ENCODE measurements around the gene TMEM125.
A peak's percentile ranks its signal among the peaks of the same experiment; 100 is the strongest.

TMEM125 gene

GRCh38 chr1:43235040-43235439 is 34.7 kb upstream of the TMEM125 start:
- no peaks in the 10 kb centered on the region for H3K4me1 ChIP-seq (ENCODE audit: control insufficient read depth, insufficient read depth, low read length)
- no peaks in the 10 kb centered on the region for H3K9me3 ChIP-seq (ENCODE audit: control insufficient read depth, insufficient read depth, low read length)
- no peaks in the 10 kb centered on the region for H3K36me3 ChIP-seq (ENCODE audit: control insufficient read depth, insufficient read depth, low read length)
- H3K27me3 ChIP-seq (ENCODE audit: control insufficient read depth, insufficient read depth, low read length) = no peaks in the 10 kb centered on the region
- no peak overlapping the region for H3K9ac ChIP-seq (ENCODE audit: low read depth, low read length)
- no peak overlapping the region for H3K4me3 ChIP-seq (ENCODE audit: low read depth, low read length)

DNA sequence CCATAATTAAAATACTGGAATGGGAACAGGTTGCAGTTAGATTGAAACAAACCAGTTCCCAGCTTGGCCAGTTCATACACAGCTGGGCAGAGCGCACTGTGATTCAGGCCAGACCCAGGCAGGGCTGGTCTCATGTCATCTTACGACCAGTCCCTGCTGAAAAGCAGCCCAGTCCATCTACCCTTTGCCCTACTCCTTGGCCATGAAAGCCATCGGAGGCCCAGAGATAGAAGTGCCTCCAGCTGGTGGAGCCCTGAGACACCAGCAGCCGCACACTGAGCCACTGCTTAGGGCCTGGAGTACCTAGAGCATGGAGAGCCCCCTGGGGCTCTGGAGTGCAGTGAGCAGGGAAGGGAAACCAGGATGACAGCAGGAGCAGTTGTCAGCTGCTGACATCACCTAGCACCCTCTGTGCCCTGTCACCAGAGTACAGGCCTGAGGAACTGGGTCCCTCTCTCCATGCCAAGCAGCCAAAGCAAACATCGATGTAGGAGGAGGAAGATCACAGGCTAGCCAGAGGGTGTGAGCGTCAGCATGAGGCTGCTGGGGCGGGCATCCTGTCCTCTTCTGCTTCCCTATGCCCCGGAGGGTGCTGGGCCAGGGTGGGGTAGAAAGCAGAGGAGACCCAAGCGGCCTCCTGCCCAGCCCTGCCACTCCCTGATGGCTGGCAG is 34.2 kb upstream of the TMEM125 start:
- Histone ChIP-seq H3K9me3 (ENCODE audit: control insufficient read depth, insufficient read depth, low read length) (no peaks in the 10 kb centered on the region), H3K9ac (ENCODE audit: low read depth, low read length) (no peak overlapping the region), H3K4me3 (ENCODE audit: low read depth, low read length) (no peak overlapping the region), H3K36me3 (ENCODE audit: control insufficient read depth, insufficient read depth, low read length) (no peaks in the 10 kb centered on the region), H3K4me1 (ENCODE audit: control insufficient read depth, insufficient read depth, low read length) (no peaks in the 10 kb centered on the region), H3K27me3 (ENCODE audit: control insufficient read depth, insufficient read depth, low read length) (no peaks in the 10 kb centered on the region)

- no peaks in the 10 kb centered on the region for H3K9me3 ChIP-seq (ENCODE audit: control insufficient read depth, insufficient read depth, low read length)
- no peaks in the 10 kb centered on the region for H3K4me1 ChIP-seq (ENCODE audit: control insufficient read depth, insufficient read depth, low read length)
- H3K36me3 ChIP-seq (ENCODE audit: control insufficient read depth, insufficient read depth, low read length) = no peaks in the 10 kb centered on the region
- no peaks in the 10 kb centered on the region for H3K27me3 ChIP-seq (ENCODE audit: control insufficient read depth, insufficient read depth, low read length)
- no peak overlapping the region for H3K4me3 ChIP-seq (ENCODE audit: low read depth, low read length)
- no peak overlapping the region for H3K9ac ChIP-seq (ENCODE audit: low read depth, low read length)
Observed at GRCh38 chr1:43237121-43237520, 32.7 kb upstream of the TMEM125 start.

DNA sequence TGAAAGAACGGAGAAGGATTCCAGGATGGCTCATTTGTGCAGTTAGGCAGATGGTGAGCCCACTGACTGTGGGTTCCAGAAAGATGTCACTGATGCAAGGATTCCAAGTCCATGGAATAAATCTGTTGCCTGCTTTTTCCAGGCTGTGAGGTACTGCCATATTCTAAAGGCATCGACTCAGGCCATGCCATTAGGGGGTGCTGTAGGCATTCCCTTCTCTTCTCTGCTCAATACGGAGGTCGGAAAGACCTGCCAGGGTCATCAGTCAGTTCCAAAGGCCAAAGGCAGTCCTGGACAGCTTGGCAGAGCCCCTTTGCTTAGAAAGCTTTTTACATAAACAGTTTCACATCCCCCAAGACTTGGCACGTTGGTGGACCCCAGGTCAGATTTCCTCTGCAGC is 31.7 kb upstream of the TMEM125 start:
- peak overlapping the region; percentile 41 for H3K9ac ChIP-seq (ENCODE audit: low read depth, low read length)
- H3K4me3 ChIP-seq (ENCODE audit: low read depth, low read length) = no peak overlapping the region
- no peaks in the 10 kb centered on the region for H3K36me3 ChIP-seq (ENCODE audit: control insufficient read depth, insufficient read depth, low read length)

DNA sequence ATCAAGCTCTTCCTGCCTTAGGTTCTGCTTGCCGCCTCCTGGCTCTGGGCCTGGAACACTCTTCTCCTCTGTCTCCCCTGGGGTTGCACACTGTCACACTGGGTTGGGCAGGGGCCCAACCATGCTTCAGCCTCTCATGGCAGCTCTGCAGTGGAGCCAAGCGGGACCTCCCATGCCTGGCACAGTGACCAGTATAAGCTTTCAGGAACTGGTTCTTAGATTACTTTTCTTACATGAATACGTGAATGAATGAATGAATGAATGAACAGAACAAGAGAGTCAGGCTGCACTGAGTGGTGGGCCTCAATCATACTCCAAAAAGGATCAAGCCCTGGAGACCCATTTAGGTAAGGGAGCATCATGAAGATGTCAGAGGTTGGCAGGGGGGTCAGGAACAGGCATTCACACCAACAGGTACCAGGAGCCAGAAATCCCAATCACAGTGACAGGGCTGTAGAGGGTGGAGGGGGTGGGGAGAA is 30.8 kb upstream of the TMEM125 start:
- no peaks in the 10 kb centered on the region for H3K27me3 ChIP-seq (ENCODE audit: control insufficient read depth, insufficient read depth, low read length)
- no peak overlapping the region for H3K4me3 ChIP-seq (ENCODE audit: low read depth, low read length)
- no peaks in the 10 kb centered on the region for H3K9me3 ChIP-seq (ENCODE audit: control insufficient read depth, insufficient read depth, low read length)
- no peaks in the 10 kb centered on the region for H3K4me1 ChIP-seq (ENCODE audit: control insufficient read depth, insufficient read depth, low read length)
- no peak overlapping the region for H3K9ac ChIP-seq (ENCODE audit: low read depth, low read length)
- H3K36me3 ChIP-seq (ENCODE audit: control insufficient read depth, insufficient read depth, low read length) = no peaks in the 10 kb centered on the region

More for the DNA sequence above, 31.7 kb upstream of the TMEM125 start:
- Histone ChIP-seq H3K27me3 (ENCODE audit: control insufficient read depth, insufficient read depth, low read length) (no peaks in the 10 kb centered on the region), H3K4me1 (ENCODE audit: control insufficient read depth, insufficient read depth, low read length) (no peaks in the 10 kb centered on the region), H3K9me3 (ENCODE audit: control insufficient read depth, insufficient read depth, low read length) (no peaks in the 10 kb centered on the region)

DNA sequence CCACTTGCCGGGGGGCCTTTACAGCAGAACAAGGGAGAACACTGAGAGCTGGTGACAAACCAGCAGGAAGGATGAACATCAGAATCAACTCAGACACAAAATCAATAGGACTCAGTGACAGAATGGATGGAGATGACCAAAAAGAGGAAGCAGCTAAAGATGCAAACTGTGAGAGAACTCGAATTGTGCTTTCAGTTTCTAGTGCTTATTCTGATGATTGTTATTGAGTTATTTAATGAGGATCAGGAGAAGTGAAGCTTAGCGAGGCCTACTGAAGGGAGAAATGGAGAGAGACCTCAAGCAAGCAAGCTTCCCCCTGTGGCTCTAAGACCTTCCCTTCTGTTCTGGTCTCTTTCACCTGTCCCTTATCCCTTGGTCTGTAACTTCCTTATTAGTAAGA is 30.3 kb upstream of the TMEM125 start:
- Histone ChIP-seq H3K4me3 (ENCODE audit: low read depth, low read length) (no peak overlapping the region), H3K36me3 (ENCODE audit: control insufficient read depth, insufficient read depth, low read length) (no peaks in the 10 kb centered on the region), H3K9me3 (ENCODE audit: control insufficient read depth, insufficient read depth, low read length) (no peaks in the 10 kb centered on the region), H3K4me1 (ENCODE audit: control insufficient read depth, insufficient read depth, low read length) (no peaks in the 10 kb centered on the region), H3K9ac (ENCODE audit: low read depth, low read length) (no peak overlapping the region), H3K27me3 (ENCODE audit: control insufficient read depth, insufficient read depth, low read length) (no peaks in the 10 kb centered on the region)

DNA sequence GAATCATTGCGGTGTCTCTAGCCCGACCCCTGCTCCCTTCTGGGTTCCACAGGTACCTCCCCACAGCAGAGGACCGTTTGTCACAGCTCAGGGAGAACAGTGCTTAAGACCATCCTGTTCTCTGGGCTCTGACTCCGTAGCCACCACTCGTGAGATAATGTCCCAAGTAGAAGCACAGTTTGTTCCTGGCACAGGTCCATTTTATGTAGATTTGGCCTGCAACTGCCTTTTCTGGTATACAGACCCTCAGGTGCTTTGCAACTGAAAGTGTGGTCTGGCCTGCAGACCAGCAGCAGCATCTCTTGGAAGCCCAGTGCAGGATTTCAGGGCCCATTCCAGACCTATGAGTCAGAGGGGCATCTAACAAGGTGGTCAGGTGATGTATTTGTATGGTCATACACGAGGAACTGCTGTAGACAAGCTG is 28.4 kb upstream of the TMEM125 start:
- Histone ChIP-seq H3K9me3 (ENCODE audit: control insufficient read depth, insufficient read depth, low read length) (peaks cover 5% of the 10 kb centered on the region), H3K4me1 (ENCODE audit: control insufficient read depth, insufficient read depth, low read length) (no peaks in the 10 kb centered on the region), H3K4me3 (ENCODE audit: low read depth, low read length) (no peak overlapping the region), H3K27me3 (ENCODE audit: control insufficient read depth, insufficient read depth, low read length) (no peaks in the 10 kb centered on the region), H3K9ac (ENCODE audit: low read depth, low read length) (no peak overlapping the region), H3K36me3 (ENCODE audit: control insufficient read depth, insufficient read depth, low read length) (no peaks in the 10 kb centered on the region)

GRCh38 chr1:43243299-43243698 is 26.5 kb upstream of the TMEM125 start:
- Histone ChIP-seq H3K4me3 (ENCODE audit: low read depth, low read length) (no peak overlapping the region), H3K9me3 (ENCODE audit: control insufficient read depth, insufficient read depth, low read length) (peaks cover 10% of the 10 kb centered on the region)

GRCh38 chr1:43246466-43247213 is 23.1 kb upstream of the TMEM125 start:
- Histone ChIP-seq H3K9me3 (ENCODE audit: control insufficient read depth, insufficient read depth, low read length) (peaks cover 14% of the 10 kb centered on the region), H3K4me3 (ENCODE audit: low read depth, low read length) (no peak overlapping the region), H3K36me3 (ENCODE audit: control insufficient read depth, insufficient read depth, low read length) (no peaks in the 10 kb centered on the region), H3K9ac (ENCODE audit: low read depth, low read length) (no peak overlapping the region), H3K4me1 (ENCODE audit: control insufficient read depth, insufficient read depth, low read length) (no peaks in the 10 kb centered on the region), H3K27me3 (ENCODE audit: control insufficient read depth, insufficient read depth, low read length) (no peaks in the 10 kb centered on the region)

More at GRCh38 chr1:43243299-43243698, 26.5 kb upstream of the TMEM125 start:
- Histone ChIP-seq H3K4me1 (ENCODE audit: control insufficient read depth, insufficient read depth, low read length) (no peaks in the 10 kb centered on the region), H3K9ac (ENCODE audit: low read depth, low read length) (no peak overlapping the region), H3K36me3 (ENCODE audit: control insufficient read depth, insufficient read depth, low read length) (no peaks in the 10 kb centered on the region), H3K27me3 (ENCODE audit: control insufficient read depth, insufficient read depth, low read length) (no peaks in the 10 kb centered on the region)

GRCh38 chr1:43247256-43247921 is 22.4 kb upstream of the TMEM125 start:
- peaks cover 14% of the 10 kb centered on the region for H3K9me3 ChIP-seq (ENCODE audit: control insufficient read depth, insufficient read depth, low read length)
- no peak overlapping the region for H3K4me3 ChIP-seq (ENCODE audit: low read depth, low read length)
- H3K36me3 ChIP-seq (ENCODE audit: control insufficient read depth, insufficient read depth, low read length) = no peaks in the 10 kb centered on the region
- no peak overlapping the region for H3K9ac ChIP-seq (ENCODE audit: low read depth, low read length)
- H3K27me3 ChIP-seq (ENCODE audit: control insufficient read depth, insufficient read depth, low read length) = no peaks in the 10 kb centered on the region
- no peaks in the 10 kb centered on the region for H3K4me1 ChIP-seq (ENCODE audit: control insufficient read depth, insufficient read depth, low read length)

GRCh38 chr1:43250351-43250761 is 19.4 kb upstream of the TMEM125 start:
- H3K27me3 ChIP-seq (ENCODE audit: control insufficient read depth, insufficient read depth, low read length) = peaks cover 2% of the 10 kb centered on the region
- no peak overlapping the region for H3K9ac ChIP-seq (ENCODE audit: low read depth, low read length)
- no peaks in the 10 kb centered on the region for H3K36me3 ChIP-seq (ENCODE audit: control insufficient read depth, insufficient read depth, low read length)
- peaks cover 13% of the 10 kb centered on the region for H3K9me3 ChIP-seq (ENCODE audit: control insufficient read depth, insufficient read depth, low read length)
- no peaks in the 10 kb centered on the region for H3K4me1 ChIP-seq (ENCODE audit: control insufficient read depth, insufficient read depth, low read length)
- H3K4me3 ChIP-seq (ENCODE audit: low read depth, low read length) = no peak overlapping the region
